HG02973 (cell line): Measurements from ENCODE around the gene CTNNBL1.
"Not testable (repeated sequence)": the region's sequence is repeated elsewhere in the genome, so short reads cannot be mapped to it uniquely, and the experiment has no call there.

Experiments
- ATAC-seq: cut with Tn5 transposase; IDR thresholded peaks from one replicate; pipeline ENCODE4 v1.9.1; 2021; ENCODE audit warnings: moderate library complexity; ENCODE audit not compliant: unreplicated experiment

CTNNBL1 gene

GRCh38 chr20:37693635-37694626, at the start of gene CTNNBL1:
TSS of gene CTNNBL1 (plus strand) at chr20:37694030. CDS start at chr20:37694123, 93 bp downstream.
- ATAC-seq, result peak; percentile 76

- ATAC-seq, result no peak
These were observed 49.2 kb upstream of the CTNNBL1 start for GRCh38 chr20:37644605-37645004.

DNA sequence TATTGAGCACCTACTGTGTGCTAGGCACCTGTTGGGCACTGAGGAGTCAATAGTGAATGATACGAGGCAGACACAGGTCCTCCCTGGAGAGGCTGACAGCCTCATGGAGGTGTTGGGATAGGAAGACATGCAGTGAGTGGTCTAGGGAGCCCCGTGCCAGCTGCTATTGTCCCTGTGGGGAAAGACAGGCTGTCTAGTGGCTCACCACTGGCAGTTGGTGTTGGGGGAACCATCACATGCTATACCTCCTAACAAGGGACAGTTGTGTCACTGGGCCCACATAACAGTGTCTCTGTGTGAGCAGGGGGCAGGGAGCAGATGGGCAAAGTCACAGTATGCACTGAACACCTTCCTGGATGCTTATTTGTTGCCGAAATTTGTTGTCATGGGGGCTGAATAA, 45.9 kb upstream of the CTNNBL1 start:
- ATAC-seq, result no peak

- ATAC-seq, result no peak
These were observed 44.8 kb upstream of the CTNNBL1 start for GRCh38 chr20:37649017-37649416.

DNA sequence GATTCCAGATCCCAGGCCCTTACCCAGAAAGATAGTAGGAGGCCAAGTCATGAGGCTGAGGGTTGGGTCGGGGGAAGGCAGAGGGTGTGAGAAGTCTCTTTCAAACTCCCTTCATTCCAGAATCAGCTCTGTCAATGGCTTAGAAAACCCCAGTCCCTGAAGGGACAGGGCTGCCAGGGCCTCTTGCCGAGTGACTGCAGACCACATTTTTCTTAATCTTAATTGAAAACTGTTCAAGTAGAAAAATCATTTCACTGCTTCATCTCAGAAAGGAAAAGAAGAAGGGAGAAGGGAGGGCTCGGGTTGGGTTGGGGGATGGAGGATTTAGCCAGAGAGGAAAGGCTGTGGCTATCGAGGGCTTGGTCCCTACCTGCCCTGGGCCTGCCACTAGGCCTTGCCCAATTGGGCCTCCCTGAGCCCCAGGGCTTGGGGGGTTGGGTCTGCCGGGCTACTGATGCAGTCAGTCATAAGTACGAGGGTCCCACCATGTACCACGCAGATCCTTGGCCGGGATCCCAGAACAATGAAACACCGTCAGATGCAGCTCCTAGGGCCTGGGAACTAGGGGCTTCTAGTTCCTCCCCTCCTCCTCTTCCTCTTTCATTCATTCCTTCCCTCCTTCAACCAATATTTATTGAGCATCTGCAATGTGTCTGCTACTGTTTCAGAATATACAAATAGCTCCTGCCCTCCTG, 44.0 kb upstream of the CTNNBL1 start:
- no peak for ATAC-seq

- ATAC-seq, result no peak
These were observed 43.2 kb upstream of the CTNNBL1 start for GRCh38 chr20:37650661-37651060.

GRCh38 chr20:37651932-37652331, 41.9 kb upstream of the CTNNBL1 start:
- no peak for ATAC-seq

GRCh38 chr20:37656945-37657344, 36.9 kb upstream of the CTNNBL1 start:
- no peak for ATAC-seq

GRCh38 chr20:37657924-37658804, 35.7 kb upstream of the CTNNBL1 start:
- no peak for ATAC-seq

GRCh38 chr20:37661519-37661918, 32.3 kb upstream of the CTNNBL1 start:
- no peak for ATAC-seq

DNA sequence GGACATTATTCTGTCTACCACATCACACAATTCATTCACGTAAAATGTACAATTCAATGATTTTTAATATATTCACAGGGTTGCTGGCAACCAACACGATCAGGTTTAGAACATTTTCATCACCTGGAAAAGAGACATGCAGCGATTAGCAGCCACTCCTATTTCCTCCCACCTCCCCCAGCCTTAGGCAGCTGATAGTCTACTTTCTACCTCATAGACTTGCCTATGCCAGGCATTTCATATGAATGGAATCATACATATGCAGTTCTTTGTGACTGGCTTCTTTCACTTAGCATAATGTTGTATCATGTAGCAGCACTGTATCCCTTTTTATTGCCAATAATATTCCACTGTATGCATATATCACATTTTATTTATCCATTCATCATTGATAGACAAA, 31.5 kb upstream of the CTNNBL1 start:
- no peak for ATAC-seq

- not testable (repeated sequence) for ATAC-seq
These were observed 29.2 kb upstream of the CTNNBL1 start for GRCh38 chr20:37664595-37664994.

- ATAC-seq, result no peak
These were observed 25.7 kb upstream of the CTNNBL1 start for GRCh38 chr20:37668166-37668565.

GRCh38 chr20:37669062-37669772, 24.6 kb upstream of the CTNNBL1 start:
- no peak for ATAC-seq

DNA sequence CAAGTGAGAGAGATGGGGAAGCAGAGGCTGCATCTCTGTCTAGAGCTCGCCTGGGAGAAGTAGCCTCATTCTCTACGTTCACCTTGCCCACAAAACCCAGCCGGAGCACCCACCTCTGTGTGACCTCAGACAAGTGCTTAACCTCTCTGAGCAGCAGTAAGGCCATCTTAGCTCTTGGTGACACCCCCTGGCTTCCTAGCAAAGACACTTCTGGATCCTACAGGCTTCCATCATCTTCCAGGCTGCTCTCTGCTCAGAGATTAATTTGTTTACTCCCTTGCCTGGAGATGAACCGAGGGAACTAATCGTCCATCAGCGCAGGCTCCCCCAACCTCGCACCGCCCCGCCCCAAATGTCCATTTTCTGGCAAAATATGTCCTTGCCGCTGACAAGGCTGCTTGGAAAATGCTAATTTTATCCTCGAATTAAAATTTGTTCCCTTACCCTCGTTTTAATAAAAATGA, 24.0 kb upstream of the CTNNBL1 start:
- no peak for ATAC-seq

DNA sequence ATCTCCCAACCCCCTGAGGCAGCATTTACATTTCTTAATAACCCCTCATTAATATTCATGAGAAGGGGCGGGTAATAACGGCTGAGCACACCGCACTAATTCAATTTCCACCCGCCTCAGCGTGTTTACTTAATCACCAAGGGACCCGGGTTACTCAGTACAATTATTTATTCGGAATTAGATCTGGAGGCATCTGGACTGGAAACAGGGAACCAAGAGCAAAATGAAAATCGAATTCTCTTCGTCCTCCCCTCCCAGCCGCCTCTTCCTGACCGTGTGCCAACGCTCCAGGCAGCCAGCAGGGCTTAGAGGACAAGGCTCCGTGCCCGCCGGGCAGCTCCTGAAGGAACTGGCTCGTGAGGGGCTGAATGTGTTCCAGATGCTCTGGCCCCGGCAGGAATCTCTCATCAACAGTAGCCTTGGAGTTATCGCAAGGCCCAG, 23.5 kb upstream of the CTNNBL1 start:
- no peak for ATAC-seq

DNA sequence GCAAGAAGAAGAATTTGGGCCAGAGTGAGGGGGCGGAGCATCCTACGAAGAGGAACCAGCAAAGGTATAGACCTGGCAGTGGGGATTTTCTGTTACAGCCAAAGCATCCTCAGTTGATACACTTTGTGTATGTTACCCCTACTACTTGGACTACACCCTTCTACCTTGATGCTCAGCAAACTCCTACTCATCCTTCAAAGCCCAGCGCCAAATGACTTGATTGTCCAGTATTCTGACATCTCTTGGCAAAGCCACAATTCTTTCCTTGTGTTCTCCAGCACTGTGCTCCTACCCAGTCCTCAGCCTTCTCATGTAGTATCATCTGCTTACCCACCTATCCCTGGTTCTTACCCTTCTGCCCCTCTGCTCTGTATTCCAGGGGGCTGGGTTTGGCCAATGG, 21.7 kb upstream of the CTNNBL1 start:
- ATAC-seq, result no peak

GRCh38 chr20:37673444-37673843, 20.4 kb upstream of the CTNNBL1 start:
- no peak for ATAC-seq

DNA sequence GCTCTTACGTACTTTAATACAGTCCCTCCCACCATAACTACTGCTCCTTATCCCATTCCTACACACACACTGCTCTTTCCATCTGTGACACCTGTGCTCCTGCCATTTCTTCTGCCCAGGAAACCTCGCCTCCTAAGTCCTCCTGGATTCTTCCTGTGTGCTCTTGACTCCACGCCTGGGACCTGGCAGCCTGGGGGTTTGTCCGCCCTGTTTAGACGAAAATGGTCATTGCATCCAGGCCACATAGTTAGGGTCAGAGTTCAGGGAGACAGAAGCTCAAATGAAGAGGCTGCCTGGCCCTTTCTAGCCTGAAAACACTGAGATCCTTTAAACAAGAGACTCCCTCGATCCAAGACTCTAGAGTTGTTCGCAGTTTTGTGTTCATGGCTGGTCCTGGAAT, 17.4 kb upstream of the CTNNBL1 start:
- ATAC-seq, result no peak
